Measurements from ENCODE around the gene GPHN. TPM values are rescaled to one million over a fixed set of nuclear protein-coding genes. Genes with fewer than 3 reads are reported as not detected.

GPHN gene
- total RNA-seq, 1 donor: 8.3 TPM

DNA sequence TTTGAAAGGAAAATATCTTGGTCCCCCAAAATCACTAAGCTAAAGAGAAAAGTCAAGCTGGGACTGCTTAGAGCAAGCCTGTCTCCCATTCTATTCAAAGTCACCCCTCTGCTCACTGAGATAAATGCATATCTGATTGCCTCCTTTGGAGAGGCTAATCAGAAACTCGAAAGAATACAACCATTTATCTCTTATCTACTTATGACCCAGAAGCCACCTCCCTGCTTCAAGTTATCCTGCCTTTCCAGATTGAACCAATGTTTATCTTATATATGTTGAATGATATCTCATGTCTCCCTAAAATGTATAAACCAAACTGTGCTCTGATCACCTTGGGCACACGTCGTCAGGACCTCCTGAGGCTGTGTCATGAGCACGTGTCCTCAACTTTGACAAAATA, 36.4 kb upstream of the GPHN start:
- Histone ChIP-seq H4K20me1 (ENCODE audit: insufficient read depth, low read length) (no peaks in the 10 kb centered on the region), H3K36me3 (ENCODE audit: insufficient read depth, low read length) (no peaks in the 10 kb centered on the region), H3K9me3 (ENCODE audit: low read depth, low read length) (no peaks in the 10 kb centered on the region), H3K27me3 (ENCODE audit: insufficient read depth, low read length) (no peaks in the 10 kb centered on the region), H3K4me2 (ENCODE audit: insufficient read depth, low read length) (no peak overlapping the region), H3K4me3 (ENCODE audit: insufficient read depth, low read length) (no peak overlapping the region), H3K4me1 (ENCODE audit: insufficient read depth, low read length) (no peaks in the 10 kb centered on the region), H3K27ac (ENCODE audit: low read depth, low read length) (no peak overlapping the region), H2AFZ (ENCODE audit: low read length) (no peak overlapping the region), H3K79me2 (ENCODE audit: insufficient read depth, low read length) (no peaks in the 10 kb centered on the region)
- no peak for DNase-seq (ENCODE audit: insufficient read length, low spot score, missing footprints)
- TF ChIP-seq, protein P1, sequence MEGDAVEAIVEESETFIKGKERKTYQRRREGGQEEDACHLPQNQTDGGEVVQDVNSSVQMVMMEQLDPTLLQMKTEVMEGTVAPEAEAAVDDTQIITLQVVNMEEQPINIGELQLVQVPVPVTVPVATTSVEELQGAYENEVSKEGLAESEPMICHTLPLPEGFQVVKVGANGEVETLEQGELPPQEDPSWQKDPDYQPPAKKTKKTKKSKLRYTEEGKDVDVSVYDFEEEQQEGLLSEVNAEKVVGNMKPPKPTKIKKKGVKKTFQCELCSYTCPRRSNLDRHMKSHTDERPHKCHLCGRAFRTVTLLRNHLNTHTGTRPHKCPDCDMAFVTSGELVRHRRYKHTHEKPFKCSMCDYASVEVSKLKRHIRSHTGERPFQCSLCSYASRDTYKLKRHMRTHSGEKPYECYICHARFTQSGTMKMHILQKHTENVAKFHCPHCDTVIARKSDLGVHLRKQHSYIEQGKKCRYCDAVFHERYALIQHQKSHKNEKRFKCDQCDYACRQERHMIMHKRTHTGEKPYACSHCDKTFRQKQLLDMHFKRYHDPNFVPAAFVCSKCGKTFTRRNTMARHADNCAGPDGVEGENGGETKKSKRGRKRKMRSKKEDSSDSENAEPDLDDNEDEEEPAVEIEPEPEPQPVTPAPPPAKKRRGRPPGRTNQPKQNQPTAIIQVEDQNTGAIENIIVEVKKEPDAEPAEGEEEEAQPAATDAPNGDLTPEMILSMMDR (IDR thresholded peaks at IDR 0.05; ENCODE audit: extremely low read depth, low read depth, low read length): no peak

DNA sequence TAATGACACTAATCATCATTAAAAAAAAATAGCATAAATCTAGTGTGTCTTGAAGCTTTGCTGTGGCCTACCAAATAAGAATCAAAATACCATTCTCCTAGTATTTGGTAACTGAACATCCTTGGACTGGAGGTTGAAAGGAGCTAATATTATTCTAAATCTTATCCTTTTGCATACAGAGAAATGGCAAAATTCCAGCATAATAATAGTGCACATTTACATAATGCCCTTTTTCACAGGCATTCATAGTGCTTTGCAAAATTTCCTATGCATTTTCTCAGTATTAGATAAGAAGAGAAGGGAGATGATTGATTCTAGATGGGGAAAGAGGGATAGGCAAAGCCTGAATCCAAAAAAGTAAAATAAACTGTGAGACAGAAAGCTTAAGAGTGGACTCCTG, 35.7 kb upstream of the GPHN start:
- Histone ChIP-seq H4K20me1 (ENCODE audit: insufficient read depth, low read length) (no peaks in the 10 kb centered on the region), H3K27ac (ENCODE audit: low read depth, low read length) (no peak overlapping the region), H3K4me2 (ENCODE audit: insufficient read depth, low read length) (no peak overlapping the region), H3K4me1 (ENCODE audit: insufficient read depth, low read length) (no peaks in the 10 kb centered on the region), H2AFZ (ENCODE audit: low read length) (no peak overlapping the region), H3K9me3 (ENCODE audit: low read depth, low read length) (no peaks in the 10 kb centered on the region), H3K4me3 (ENCODE audit: insufficient read depth, low read length) (no peak overlapping the region), H3K79me2 (ENCODE audit: insufficient read depth, low read length) (no peaks in the 10 kb centered on the region), H3K36me3 (ENCODE audit: insufficient read depth, low read length) (no peaks in the 10 kb centered on the region), H3K27me3 (ENCODE audit: insufficient read depth, low read length) (no peaks in the 10 kb centered on the region)
- DNase-seq (ENCODE audit: insufficient read length, low spot score, missing footprints): no peak
- TF ChIP-seq, protein P1 (IDR thresholded peaks at IDR 0.05; ENCODE audit: extremely low read depth, low read depth, low read length): no peak

GRCh38 chr14:66473223-66473622, 34.7 kb upstream of the GPHN start:
- DNase-seq (ENCODE audit: insufficient read length, low spot score, missing footprints): no peak
- TF ChIP-seq, protein P1 (IDR thresholded peaks at IDR 0.05; ENCODE audit: extremely low read depth, low read depth, low read length): no peak
- no peaks in the 10 kb centered on the region for H3K79me2 ChIP-seq (ENCODE audit: insufficient read depth, low read length)

DNA sequence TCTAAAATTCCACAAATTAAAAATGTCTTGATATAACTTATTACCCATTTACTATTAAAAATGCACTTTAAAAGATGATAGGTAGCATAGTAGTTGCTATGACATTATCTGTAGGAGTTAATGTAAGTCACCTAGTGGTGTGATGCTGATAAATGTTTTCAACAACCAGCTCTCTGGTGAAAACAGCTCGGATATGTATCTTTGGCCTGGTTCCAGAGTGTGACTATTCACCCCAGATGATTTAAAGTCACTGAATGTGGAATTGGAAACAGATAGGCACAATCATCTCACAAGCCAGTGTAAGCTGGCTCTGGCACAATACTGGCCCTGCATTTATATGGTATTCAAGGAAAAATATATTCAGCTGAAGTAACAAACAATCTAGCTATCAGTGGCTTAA, 31.0 kb upstream of the GPHN start:
- H2AFZ ChIP-seq (ENCODE audit: low read length): no peak overlapping the region
- H3K4me3 ChIP-seq (ENCODE audit: insufficient read depth, low read length): no peak overlapping the region
- H3K27ac ChIP-seq (ENCODE audit: low read depth, low read length): no peak overlapping the region
- TF ChIP-seq, protein P1 (IDR thresholded peaks at IDR 0.05; ENCODE audit: extremely low read depth, low read depth, low read length): no peak
- H3K36me3 ChIP-seq (ENCODE audit: insufficient read depth, low read length): no peaks in the 10 kb centered on the region
- no peaks in the 10 kb centered on the region for H3K79me2 ChIP-seq (ENCODE audit: insufficient read depth, low read length)
- no peak for DNase-seq (ENCODE audit: insufficient read length, low spot score, missing footprints)
- no peaks in the 10 kb centered on the region for H3K4me1 ChIP-seq (ENCODE audit: insufficient read depth, low read length)
- H3K9me3 ChIP-seq (ENCODE audit: low read depth, low read length): no peaks in the 10 kb centered on the region
- H3K27me3 ChIP-seq (ENCODE audit: insufficient read depth, low read length): no peaks in the 10 kb centered on the region
- H3K4me2 ChIP-seq (ENCODE audit: insufficient read depth, low read length): no peak overlapping the region
- H4K20me1 ChIP-seq (ENCODE audit: insufficient read depth, low read length): no peaks in the 10 kb centered on the region

More at GRCh38 chr14:66473223-66473622, 34.7 kb upstream of the GPHN start:
- no peaks in the 10 kb centered on the region for H3K27me3 ChIP-seq (ENCODE audit: insufficient read depth, low read length)
- H2AFZ ChIP-seq (ENCODE audit: low read length): no peak overlapping the region
- no peaks in the 10 kb centered on the region for H3K36me3 ChIP-seq (ENCODE audit: insufficient read depth, low read length)
- no peak overlapping the region for H3K27ac ChIP-seq (ENCODE audit: low read depth, low read length)
- H4K20me1 ChIP-seq (ENCODE audit: insufficient read depth, low read length): no peaks in the 10 kb centered on the region
- no peak overlapping the region for H3K4me2 ChIP-seq (ENCODE audit: insufficient read depth, low read length)
- H3K9me3 ChIP-seq (ENCODE audit: low read depth, low read length): no peaks in the 10 kb centered on the region
- no peak overlapping the region for H3K4me3 ChIP-seq (ENCODE audit: insufficient read depth, low read length)
- H3K4me1 ChIP-seq (ENCODE audit: insufficient read depth, low read length): no peaks in the 10 kb centered on the region
